NCI-H2227 treated with DMSO at 0.1 percent for 48 hours (cell line): Measurements from ENCODE around the gene SPG7.

Experiments
- DNase-seq: peaks from one replicate; lab custom pipeline; 2025; lab: John Stamatoyannopoulos, UW

The SPG7 gene

GRCh38 chr16:89485701-89486246, 22.4 kb upstream of the SPG7 start:
- DNase-seq = no peak

- peak; percentile 55 for DNase-seq
Observed at GRCh38 chr16:89489040-89489897, 18.9 kb upstream of the SPG7 start.

GRCh38 chr16:89489898-89490438, 18.2 kb upstream of the SPG7 start:
- no peak for DNase-seq

GRCh38 chr16:89490439-89491237, 17.6 kb upstream of the SPG7 start, which contains the start of gene ANKRD11:
Gene ANKRD11, minus strand, starts transcription at chr16:89490561. Its CDS starts 173,542 bp downstream, at chr16:89317019.
- DNase-seq = peak; percentile 93

GRCh38 chr16:89491238-89491869, 16.8 kb upstream of the SPG7 start:
- no peak for DNase-seq

GRCh38 chr16:89491974-89492687, 16.1 kb upstream of the SPG7 start:
- peak; percentile 25 for DNase-seq

GRCh38 chr16:89493776-89494175, 14.4 kb upstream of the SPG7 start:
- no peak for DNase-seq

- DNase-seq = no peak
Observed at GRCh38 chr16:89495121-89495520, 13.1 kb upstream of the SPG7 start.

GRCh38 chr16:89498839-89499238, 9.4 kb upstream of the SPG7 start:
- no peak for DNase-seq

- DNase-seq = no peak
Observed at GRCh38 chr16:89499767-89500166, 8.4 kb upstream of the SPG7 start.

GRCh38 chr16:89502081-89502843, 5.9 kb upstream of the SPG7 start:
- no peak for DNase-seq

- DNase-seq = no peak
Observed at GRCh38 chr16:89504091-89504490, 4.1 kb upstream of the SPG7 start.

GRCh38 chr16:89505204-89506112, 2.7 kb upstream of the SPG7 start:
- DNase-seq = no peak

GRCh38 chr16:89506113-89506504, 2.1 kb upstream of the SPG7 start:
- DNase-seq = no peak

- DNase-seq = no peak
Observed at GRCh38 chr16:89506791-89507191, 1.4 kb upstream of the SPG7 start.

- DNase-seq = no peak
Observed at GRCh38 chr16:89507214-89507833, 879 bp upstream of the SPG7 start.

- no peak for DNase-seq
Observed at GRCh38 chr16:89510526-89510925, 2.3 kb downstream of the SPG7 start.

GRCh38 chr16:89511374-89511773, 3.2 kb downstream of the SPG7 start:
- DNase-seq = no peak

- no peak for DNase-seq
Observed at GRCh38 chr16:89512453-89512852, 4.2 kb downstream of the SPG7 start.
